Upper lobe of left lung (tissue), 4 donors: ENCODE data around the gene PGGT1B.

Experiments used
- EP300 ChIP-seq, 4 donors: sonication (generic); formaldehyde crosslinking; IDR thresholded peaks; one replicate each; pipeline ENCODE4 v1.5.1; 2017; ENCODE audit warnings: antibody characterized with exemption in 4 of 4, control low read depth in 2 of 4
- POLR2A ChIP-seq, 4 donors: fragments of 450-650 bp; IDR thresholded peaks; one replicate each; pipeline ENCODE4 v1.5.1; 2016 to 2017; ENCODE audit warnings: antibody characterized with exemption in 4 of 4, mild to moderate bottlenecking in 2 of 4
- TF ChIP-seq, protein P1 (sequence below), 6 experiments: fragments of 450-650 bp in 4 of 6; fragments of 200-600 bp in 2 of 6; sonication (generic) in 2 of 6; IDR thresholded peaks; one replicate each; pipeline ENCODE4 v1.5.1; 2016 to 2019; ENCODE audit warnings: antibody characterized with exemption in 6 of 6

- TF ChIP-seq, protein P1, sequence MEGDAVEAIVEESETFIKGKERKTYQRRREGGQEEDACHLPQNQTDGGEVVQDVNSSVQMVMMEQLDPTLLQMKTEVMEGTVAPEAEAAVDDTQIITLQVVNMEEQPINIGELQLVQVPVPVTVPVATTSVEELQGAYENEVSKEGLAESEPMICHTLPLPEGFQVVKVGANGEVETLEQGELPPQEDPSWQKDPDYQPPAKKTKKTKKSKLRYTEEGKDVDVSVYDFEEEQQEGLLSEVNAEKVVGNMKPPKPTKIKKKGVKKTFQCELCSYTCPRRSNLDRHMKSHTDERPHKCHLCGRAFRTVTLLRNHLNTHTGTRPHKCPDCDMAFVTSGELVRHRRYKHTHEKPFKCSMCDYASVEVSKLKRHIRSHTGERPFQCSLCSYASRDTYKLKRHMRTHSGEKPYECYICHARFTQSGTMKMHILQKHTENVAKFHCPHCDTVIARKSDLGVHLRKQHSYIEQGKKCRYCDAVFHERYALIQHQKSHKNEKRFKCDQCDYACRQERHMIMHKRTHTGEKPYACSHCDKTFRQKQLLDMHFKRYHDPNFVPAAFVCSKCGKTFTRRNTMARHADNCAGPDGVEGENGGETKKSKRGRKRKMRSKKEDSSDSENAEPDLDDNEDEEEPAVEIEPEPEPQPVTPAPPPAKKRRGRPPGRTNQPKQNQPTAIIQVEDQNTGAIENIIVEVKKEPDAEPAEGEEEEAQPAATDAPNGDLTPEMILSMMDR (IDR thresholded peaks at IDR 0.05) = peak in 1 of 6 experiments; percentile 36
- TF ChIP-seq POLR2A (IDR thresholded peaks at IDR 0.05) = peak in 2 of 4 donors; percentile 26 to 84
- TF ChIP-seq EP300 (IDR thresholded peaks at IDR 0.05) = no peak
Measured at GRCh38 chr5:115296124-115297022, 33.7 kb upstream of the PGGT1B start, which contains the start of gene CCDC112.
